Uterus (tissue), 2 donors: Measurements from ENCODE around the gene CCDC57.

Experiments
- CTCF ChIP-seq, 4 experiments: fragments of 200-600 bp in 2 of 4; fragments of 450-650 bp in 2 of 4; sonication (generic) in 2 of 4; IDR thresholded peaks; one replicate each; pipeline ENCODE4 v1.5.1; 2016 to 2019; ENCODE audit warnings: antibody characterized with exemption in 4 of 4, mild to moderate bottlenecking in 2 of 4, moderate library complexity in 1 of 4
- POLR2A ChIP-seq, 2 donors: fragments of 450-650 bp; IDR thresholded peaks; one replicate each; pipeline ENCODE4 v1.6.1; 2016; ENCODE audit warnings: antibody characterized with exemption in 2 of 2, mild to moderate bottlenecking in 1 of 2, moderate library complexity in 1 of 2

GRCh38 chr17:82184761-82185160 lies 27.9 kb downstream of the CCDC57 start:
- no peak for TF ChIP-seq CTCF (IDR thresholded peaks at IDR 0.05)
- no peak for TF ChIP-seq POLR2A (IDR thresholded peaks at IDR 0.05)
